Mesothelial cell of epicardium (in vitro differentiated cells): ENCODE data around the gene AKIRIN2. TPM values are rescaled to one million over a fixed set of nuclear protein-coding genes. Genes with fewer than 3 reads are reported as not detected.

Source experiments
- DNase-seq, 2 experiments: peaks; one replicate each; pipeline ENCODE4 v3.0.0; 2021; ENCODE audit warnings: low spot score in 2 of 2; ENCODE audit not compliant: unreplicated experiment in 2 of 2
- H3K27ac Mint-ChIP-seq: 2 replicates; pipeline ENCODE4 v1.8.0; 2021; ENCODE audit warnings: mixed read lengths
- H3K27me3 Mint-ChIP-seq: 2 replicates; pipeline ENCODE4 v1.8.0; 2021; ENCODE audit warnings: low read depth, mixed read lengths
- H3K36me3 Mint-ChIP-seq: 2 replicates; pipeline ENCODE4 v1.8.0; 2021; ENCODE audit warnings: mixed read lengths
- H3K4me1 Mint-ChIP-seq: 2 replicates; pipeline ENCODE4 v1.8.0; 2021; ENCODE audit warnings: mixed read lengths
- H3K4me3 Mint-ChIP-seq: 2 replicates; pipeline ENCODE4 v1.8.0; 2021; ENCODE audit warnings: mild to moderate bottlenecking, moderate library complexity, mixed read lengths
- H3K9me3 Mint-ChIP-seq: 2 replicates; pipeline ENCODE4 v1.8.0; 2021; ENCODE audit warnings: mixed read lengths
- total RNA-seq: library from RNA; stranded (reverse); gene quantifications from 3 replicates; pipeline ENCODE4 v1.2.1, GENCODE V29; 2021
- TF ChIP-seq, protein P1 (sequence below): fragments of 200-600 bp; sonication (generic); IDR thresholded peaks from one replicate; pipeline ENCODE4 v1.5.0; 2021; ENCODE audit warnings: antibody characterized with exemption; ENCODE audit not compliant: unreplicated experiment

Gene AKIRIN2
- total RNA-seq, 1 donor from 2014 or later, result 88.1 TPM

DNA sequence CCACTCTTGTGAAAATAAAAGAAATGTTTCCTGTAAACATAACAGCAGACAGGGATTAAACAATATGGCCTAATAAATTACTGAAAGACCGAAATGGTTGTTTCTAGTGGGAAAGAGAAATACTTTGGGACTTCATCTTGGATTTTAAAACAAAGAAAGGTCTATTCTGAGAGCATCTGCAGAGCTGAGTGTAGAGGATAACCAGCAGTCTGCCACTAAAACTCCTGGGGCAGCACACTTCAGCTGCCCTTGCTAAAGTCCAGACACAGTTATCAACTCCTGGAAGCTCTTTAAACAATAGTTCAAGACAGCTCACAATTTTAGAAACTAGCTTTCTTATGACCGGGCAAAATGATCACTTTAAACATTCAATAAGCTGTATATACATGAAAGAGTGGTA, 38.6 kb downstream of the AKIRIN2 start:
- H3K36me3 Mint-ChIP-seq, result peaks cover 20% of the 10 kb centered on the region
- DNase-seq, result no peak
- no peaks in the 10 kb centered on the region for H3K27me3 Mint-ChIP-seq
- no peaks in the 10 kb centered on the region for H3K9me3 Mint-ChIP-seq
- TF ChIP-seq, protein P1, sequence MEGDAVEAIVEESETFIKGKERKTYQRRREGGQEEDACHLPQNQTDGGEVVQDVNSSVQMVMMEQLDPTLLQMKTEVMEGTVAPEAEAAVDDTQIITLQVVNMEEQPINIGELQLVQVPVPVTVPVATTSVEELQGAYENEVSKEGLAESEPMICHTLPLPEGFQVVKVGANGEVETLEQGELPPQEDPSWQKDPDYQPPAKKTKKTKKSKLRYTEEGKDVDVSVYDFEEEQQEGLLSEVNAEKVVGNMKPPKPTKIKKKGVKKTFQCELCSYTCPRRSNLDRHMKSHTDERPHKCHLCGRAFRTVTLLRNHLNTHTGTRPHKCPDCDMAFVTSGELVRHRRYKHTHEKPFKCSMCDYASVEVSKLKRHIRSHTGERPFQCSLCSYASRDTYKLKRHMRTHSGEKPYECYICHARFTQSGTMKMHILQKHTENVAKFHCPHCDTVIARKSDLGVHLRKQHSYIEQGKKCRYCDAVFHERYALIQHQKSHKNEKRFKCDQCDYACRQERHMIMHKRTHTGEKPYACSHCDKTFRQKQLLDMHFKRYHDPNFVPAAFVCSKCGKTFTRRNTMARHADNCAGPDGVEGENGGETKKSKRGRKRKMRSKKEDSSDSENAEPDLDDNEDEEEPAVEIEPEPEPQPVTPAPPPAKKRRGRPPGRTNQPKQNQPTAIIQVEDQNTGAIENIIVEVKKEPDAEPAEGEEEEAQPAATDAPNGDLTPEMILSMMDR, result no peak
- H3K27ac Mint-ChIP-seq, result peak overlapping the region; percentile 70
- H3K4me3 Mint-ChIP-seq, result no peak overlapping the region
- peaks cover 4% of the 10 kb centered on the region for H3K4me1 Mint-ChIP-seq

DNA sequence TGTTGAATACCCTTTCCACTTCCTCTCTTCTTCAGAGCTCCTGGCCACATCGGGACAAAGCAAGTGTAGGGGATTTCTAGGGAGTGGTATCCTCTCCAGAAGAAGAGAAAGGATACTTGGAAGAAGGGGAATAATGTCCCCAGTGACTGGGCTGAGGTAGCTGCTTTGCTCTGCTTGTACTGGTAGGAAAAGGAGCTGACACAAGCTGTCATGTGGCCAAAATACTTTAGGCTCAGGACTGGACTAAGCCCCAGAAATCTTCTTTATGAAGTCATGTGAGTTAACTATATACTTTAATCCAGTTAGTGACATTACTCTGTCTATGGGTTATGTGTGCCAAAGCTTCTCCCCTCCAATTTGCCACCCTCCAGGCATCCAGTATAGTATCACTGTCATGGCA, 40.5 kb downstream of the AKIRIN2 start:
- H3K36me3 Mint-ChIP-seq, result peaks cover 18% of the 10 kb centered on the region
- no peak overlapping the region for H3K27ac Mint-ChIP-seq
- DNase-seq, result no peak
- no peaks in the 10 kb centered on the region for H3K9me3 Mint-ChIP-seq
- no peak overlapping the region for H3K4me3 Mint-ChIP-seq
- H3K27me3 Mint-ChIP-seq, result no peaks in the 10 kb centered on the region
- TF ChIP-seq, protein P1, result no peak
- peaks cover 6% of the 10 kb centered on the region for H3K4me1 Mint-ChIP-seq

DNA sequence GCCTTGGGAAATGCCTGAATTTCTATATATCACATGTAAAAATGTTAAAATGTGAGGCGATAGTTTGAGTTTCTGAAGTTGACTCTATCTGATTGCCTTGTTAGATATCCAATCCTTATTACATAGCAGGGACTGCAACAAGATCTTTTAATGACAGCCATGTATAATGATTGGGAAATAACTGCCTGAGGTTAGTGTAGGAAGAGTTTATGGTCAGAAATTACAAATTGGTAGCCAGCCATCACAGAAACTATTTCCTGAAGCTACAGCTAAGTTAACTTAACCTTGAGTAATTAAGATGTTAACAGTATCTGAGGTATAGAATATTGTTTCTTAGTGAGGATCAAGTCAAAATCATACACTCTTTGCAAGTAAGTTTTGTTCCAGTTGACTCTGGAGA, 41.0 kb downstream of the AKIRIN2 start:
- Mint-ChIP-seq H3K36me3 (peaks cover 18% of the 10 kb centered on the region), H3K27ac (no peak overlapping the region), H3K4me1 (peaks cover 6% of the 10 kb centered on the region), H3K27me3 (no peaks in the 10 kb centered on the region), H3K9me3 (no peaks in the 10 kb centered on the region), H3K4me3 (no peak overlapping the region)
- no peak for DNase-seq
- TF ChIP-seq, protein P1, result no peak

DNA sequence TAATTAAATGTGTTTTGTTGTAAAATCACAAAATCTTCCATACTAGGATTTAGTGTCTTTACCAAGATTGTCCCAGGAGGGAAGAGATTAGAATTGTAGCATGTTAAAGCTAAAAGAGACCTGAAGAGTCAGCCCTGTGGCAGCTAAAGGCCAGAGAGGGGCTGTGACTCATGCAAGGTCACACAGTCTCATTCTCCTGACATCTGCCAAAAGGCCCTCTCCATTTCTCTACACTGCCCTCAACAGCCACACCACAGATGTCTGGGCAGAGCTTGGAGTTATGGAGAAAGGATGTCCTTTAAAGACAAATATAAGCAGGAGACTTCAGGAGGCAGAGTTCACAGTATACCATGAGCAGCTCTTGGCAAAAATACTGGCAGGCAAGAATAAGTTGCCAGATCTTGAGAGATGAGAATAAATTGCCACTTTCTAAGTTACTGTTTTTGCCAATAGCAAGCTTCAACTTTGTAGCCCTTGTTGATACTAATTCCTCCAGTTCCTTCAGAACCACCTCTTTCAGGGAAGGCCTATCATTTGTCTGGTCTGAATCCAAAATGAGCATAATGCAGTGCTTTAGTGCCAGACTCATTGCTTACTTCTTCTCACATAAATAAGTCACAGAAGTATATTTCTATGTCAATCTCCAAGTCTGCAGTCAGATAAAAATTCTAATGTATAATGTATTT, 41.7 kb downstream of the AKIRIN2 start:
- H3K27ac Mint-ChIP-seq, result no peak overlapping the region
- no peaks in the 10 kb centered on the region for H3K27me3 Mint-ChIP-seq
- TF ChIP-seq, protein P1, result no peak
- H3K4me1 Mint-ChIP-seq, result peaks cover 6% of the 10 kb centered on the region
- no peaks in the 10 kb centered on the region for H3K9me3 Mint-ChIP-seq
- no peak for DNase-seq
- H3K4me3 Mint-ChIP-seq, result no peak overlapping the region
- H3K36me3 Mint-ChIP-seq, result peaks cover 18% of the 10 kb centered on the region

DNA sequence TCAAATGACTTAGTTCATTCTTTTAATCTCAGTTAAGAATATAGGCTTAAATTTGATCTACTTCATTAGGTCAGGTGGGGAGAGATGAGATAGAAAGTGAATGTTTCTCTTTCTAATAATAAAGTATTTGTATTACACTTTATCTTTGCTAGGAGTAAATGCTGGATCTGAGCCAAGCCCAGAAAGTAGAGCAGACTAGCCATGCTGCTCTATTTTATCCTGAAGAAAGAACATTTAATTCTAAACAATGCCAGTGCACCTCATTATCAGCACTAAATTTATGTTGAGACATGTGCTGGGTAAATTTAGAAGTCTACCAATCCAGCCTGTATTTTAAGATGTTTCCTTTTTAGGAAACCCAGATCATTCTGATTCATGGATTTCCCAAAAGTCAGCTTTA, 43.5 kb downstream of the AKIRIN2 start:
- Mint-ChIP-seq H3K9me3 (no peaks in the 10 kb centered on the region), H3K27me3 (no peaks in the 10 kb centered on the region), H3K4me1 (peaks cover 6% of the 10 kb centered on the region), H3K27ac (peak overlapping the region; percentile 81), H3K4me3 (no peak overlapping the region), H3K36me3 (peaks cover 24% of the 10 kb centered on the region)
- TF ChIP-seq, protein P1, result no peak
- no peak for DNase-seq

DNA sequence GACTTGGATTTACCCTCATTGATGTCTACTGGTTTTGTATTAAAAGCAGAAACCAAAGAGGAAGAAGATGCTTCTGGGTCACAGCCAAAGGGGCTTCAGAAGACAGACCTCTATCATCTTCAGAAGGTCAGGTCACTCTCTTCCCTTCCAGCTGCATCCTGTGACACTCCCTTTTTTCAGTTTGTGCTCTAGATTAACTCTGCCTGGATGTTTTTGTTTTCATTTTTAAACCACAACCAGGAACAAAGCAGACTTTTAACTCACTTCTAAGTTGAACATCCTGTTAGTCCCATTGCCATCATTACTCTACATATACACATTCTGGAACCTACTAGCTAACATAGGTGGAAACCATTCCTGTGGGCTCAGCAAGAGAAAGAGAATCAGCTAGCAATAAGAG, 45.2 kb downstream of the AKIRIN2 start:
- DNase-seq, result no peak
- Mint-ChIP-seq H3K36me3 (peaks cover 34% of the 10 kb centered on the region), H3K4me3 (no peak overlapping the region), H3K27ac (no peak overlapping the region), H3K27me3 (no peaks in the 10 kb centered on the region), H3K4me1 (peaks cover 6% of the 10 kb centered on the region), H3K9me3 (no peaks in the 10 kb centered on the region)
- TF ChIP-seq, protein P1, result no peak
